Parietal lobe (tissue), 2 donors: ENCODE results near the gene SLC25A48. TPM values are rescaled to one million over a fixed set of nuclear protein-coding genes. Genes with fewer than 3 reads are reported as not detected.

Experiments used
- small RNA-seq: library from RNA; depleted of rRNA; stranded (forward); fragments of <200 nt; gene quantifications from one replicate; pipeline ENCODE3, GENCODE V24; 2014; ENCODE audit warnings: low replicate concordance
- total RNA-seq: library from RNA; depleted of rRNA; stranded (reverse); fragments of >200 nt; gene quantifications from one replicate; pipeline ENCODE4 v1.2.3, GENCODE V29; 2014

Gene SLC25A48
- 0.31 TPM for total RNA-seq

DNA sequence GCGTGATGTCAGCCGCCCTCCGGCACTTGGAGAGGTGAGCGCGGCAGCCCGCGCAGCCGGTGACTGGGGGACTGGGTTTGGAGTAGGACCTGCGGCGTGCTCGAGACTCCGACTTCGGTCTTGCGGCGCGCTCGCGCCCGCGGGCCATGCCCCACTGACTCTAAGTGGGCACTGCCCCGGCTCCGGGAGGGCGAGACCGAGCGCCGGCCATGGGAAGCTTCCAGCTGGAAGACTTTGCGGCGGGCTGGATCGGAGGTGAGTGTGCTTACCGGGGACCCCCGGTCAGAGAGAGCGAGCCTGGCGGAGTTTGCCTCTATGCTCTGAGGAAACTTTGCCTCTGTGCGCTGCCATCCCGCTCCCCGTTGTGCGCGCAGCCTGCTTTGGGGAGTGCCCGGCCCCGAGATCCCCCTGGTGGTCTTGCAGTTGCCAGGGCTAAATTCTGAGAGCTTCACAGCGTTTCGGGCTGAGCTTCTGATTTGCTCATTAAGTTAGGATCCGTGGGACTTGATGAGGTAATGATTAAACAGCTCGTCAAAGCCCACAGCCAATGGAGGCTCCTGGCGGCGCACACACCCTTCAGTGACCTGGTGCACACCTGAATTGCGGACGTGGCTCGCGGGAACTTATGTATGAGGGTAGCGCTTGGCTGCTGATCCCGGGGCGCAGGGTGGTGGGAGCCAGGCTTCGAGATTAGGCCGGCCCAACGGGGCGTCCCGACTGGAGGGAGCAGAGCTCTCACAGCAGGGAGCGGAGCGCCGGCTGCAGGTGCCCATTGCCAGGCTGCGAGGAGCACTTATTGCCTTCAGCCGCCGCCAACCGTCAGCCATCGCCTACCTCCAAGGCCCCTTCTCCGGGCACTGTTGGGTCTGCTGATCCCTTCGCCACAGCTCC is at the start of gene SLC25A48:
Gene SLC25A48 (plus strand): TSS at position 25 of the 891 bp plus-strand sequence. CDS start 185 bp downstream, at position 210.

GRCh38 chr5:135895474-135896006 is 61.1 kb downstream of the SLC25A48 start, which contains the start of gene IL9:
IL9 (minus strand) TSS chr5:135895841; CDS start chr5:135895816, 25 bp downstream.

Small RNA genes within 50 kb of the gene (small RNA-seq; reads per million reads assigned to genes)
- gene MIR5692C1 = not detected

Other genes starting within 250 kb of the SLC25A48 start
- gene IL9, start 61.2 kb downstream of the SLC25A48 start, total RNA-seq = not detected
- gene LECT2, start 120.3 kb downstream of the SLC25A48 start, total RNA-seq = not detected
- 2.8 TPM for gene TGFBI, start 194.3 kb downstream of the SLC25A48 start, total RNA-seq